ENCODE data around the gene ACADS.

The ACADS gene

GRCh38 chr12:120762086-120762485 lies 36.5 kb downstream of the ACADS start:
- no peak for TF ChIP-seq CTCF (IDR thresholded peaks at IDR 0.05)

- no peak for TF ChIP-seq CTCF (IDR thresholded peaks at IDR 0.05)
Measured at GRCh38 chr12:120763250-120763649, 37.6 kb downstream of the ACADS start.

- no peak for TF ChIP-seq CTCF (IDR thresholded peaks at IDR 0.05)
Measured at GRCh38 chr12:120764816-120765215, 39.2 kb downstream of the ACADS start.

GRCh38 chr12:120766566-120766965 lies 40.9 kb downstream of the ACADS start:
- TF ChIP-seq CTCF (IDR thresholded peaks at IDR 0.05), result no peak

- TF ChIP-seq CTCF (IDR thresholded peaks at IDR 0.05), result no peak
Measured at GRCh38 chr12:120767071-120768024, 41.7 kb downstream of the ACADS start.

GRCh38 chr12:120771097-120771496 lies 45.5 kb downstream of the ACADS start:
- no peak for TF ChIP-seq CTCF (IDR thresholded peaks at IDR 0.05)

GRCh38 chr12:120774169-120774916 lies 48.7 kb downstream of the ACADS start:
- TF ChIP-seq CTCF (IDR thresholded peaks at IDR 0.05), result no peak
